HG03135 (cell line): Measurements from ENCODE around the gene SCFD2.
A peak's percentile ranks its signal among the peaks of the same experiment; 100 is the strongest.

Source experiments
- ATAC-seq: cut with Tn5 transposase; IDR thresholded peaks from one replicate; pipeline ENCODE4 v1.9.1; 2021; ENCODE audit warnings: mild to moderate bottlenecking, moderate library complexity; ENCODE audit not compliant: unreplicated experiment

The SCFD2 gene

DNA sequence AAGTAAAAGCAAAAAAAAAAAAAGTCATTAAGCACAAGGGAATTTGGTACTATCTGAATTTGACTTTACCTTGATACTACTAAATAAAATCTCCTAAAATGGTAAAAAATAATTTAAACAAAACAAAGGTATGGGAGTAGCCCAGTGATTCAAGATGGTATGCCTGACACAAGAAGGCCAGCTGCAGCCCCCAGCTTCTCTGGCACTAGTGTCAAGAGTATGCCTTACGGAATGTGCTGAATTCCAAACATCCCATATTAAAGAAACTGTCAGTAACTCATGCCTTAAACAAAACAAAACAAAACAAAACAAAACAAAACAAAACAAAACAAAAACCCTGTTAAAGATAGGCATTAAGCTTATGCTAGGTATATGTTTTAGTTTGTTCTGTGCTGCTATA lies 422.9 kb downstream of the SCFD2 start:
- no peak for ATAC-seq

DNA sequence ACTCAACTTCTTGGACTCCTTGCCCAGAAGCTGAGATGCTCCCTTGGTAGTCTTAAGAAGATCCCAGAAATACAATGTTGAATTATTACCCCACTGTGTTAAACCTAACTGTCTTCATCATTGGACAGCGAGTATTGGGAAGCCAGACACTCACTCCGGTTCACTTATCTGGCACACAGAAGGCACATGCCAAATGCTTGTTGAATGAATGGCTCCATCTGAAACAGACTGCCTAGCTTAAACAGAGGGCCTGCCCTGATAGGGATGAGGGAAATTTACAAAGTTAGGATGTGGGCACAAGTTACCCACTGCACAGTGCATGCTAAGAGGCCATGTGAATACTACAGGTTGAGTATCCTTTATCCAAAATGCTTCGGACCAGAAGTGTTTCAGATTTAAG lies 424.4 kb downstream of the SCFD2 start:
- ATAC-seq, result no peak

GRCh38 chr4:52939739-52940138 lies 426.1 kb downstream of the SCFD2 start:
- no peak for ATAC-seq

- ATAC-seq, result no peak
Observed at GRCh38 chr4:52939325-52939724, 426.5 kb downstream of the SCFD2 start.

GRCh38 chr4:52937829-52938228 lies 428.0 kb downstream of the SCFD2 start:
- no peak for ATAC-seq

DNA sequence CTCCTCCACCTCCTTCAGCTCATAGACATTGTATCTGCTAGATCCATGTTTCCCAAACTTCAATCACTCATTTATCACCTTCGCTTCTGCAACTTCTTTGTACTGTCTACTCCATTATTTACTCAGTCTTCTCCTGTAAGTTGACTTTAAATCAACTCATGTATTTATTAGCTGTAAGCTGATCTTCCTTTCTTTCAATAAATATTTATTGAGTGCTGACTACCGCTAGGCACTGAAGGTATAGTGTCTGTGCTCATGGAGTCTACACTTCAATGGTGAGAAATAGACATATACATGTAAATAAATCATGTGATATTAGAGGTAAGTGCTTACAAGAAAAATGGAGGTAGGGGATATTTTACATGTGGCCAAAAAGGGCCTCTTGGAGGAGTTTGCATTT lies 429.1 kb downstream of the SCFD2 start:
- ATAC-seq, result no peak

- no peak for ATAC-seq
Observed at GRCh38 chr4:52935317-52935716, 430.5 kb downstream of the SCFD2 start.

- no peak for ATAC-seq
Observed at GRCh38 chr4:52933738-52934137, 432.1 kb downstream of the SCFD2 start.

- no peak for ATAC-seq
Observed at GRCh38 chr4:52932591-52933470, 433.0 kb downstream of the SCFD2 start.

- no peak for ATAC-seq
Observed at GRCh38 chr4:52931243-52931642, 434.6 kb downstream of the SCFD2 start.

GRCh38 chr4:52926196-52926974 lies 439.5 kb downstream of the SCFD2 start:
- no peak for ATAC-seq

GRCh38 chr4:52925531-52925968 lies 440.3 kb downstream of the SCFD2 start:
- no peak for ATAC-seq

GRCh38 chr4:52919461-52919860 lies 446.4 kb downstream of the SCFD2 start:
- no peak for ATAC-seq

DNA sequence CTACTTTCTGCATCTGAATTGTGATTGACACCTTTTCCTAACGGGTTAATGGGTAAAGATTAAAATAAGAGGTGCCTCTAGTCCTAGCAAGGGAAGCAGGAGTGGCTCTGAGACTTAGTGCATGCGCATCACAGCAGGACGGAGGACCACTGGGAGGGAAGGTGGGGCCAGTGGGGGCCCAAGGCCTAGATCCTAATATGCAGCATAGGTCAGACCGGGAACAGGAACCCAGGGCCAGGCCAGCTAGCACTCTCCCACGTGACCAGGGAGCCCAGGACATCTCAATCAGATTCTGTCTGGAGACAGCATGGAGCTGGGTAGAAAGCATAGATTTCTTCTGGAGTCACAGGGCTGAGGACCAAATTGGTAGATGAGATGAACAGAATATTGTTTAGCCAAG lies 448.0 kb downstream of the SCFD2 start:
- no peak for ATAC-seq

DNA sequence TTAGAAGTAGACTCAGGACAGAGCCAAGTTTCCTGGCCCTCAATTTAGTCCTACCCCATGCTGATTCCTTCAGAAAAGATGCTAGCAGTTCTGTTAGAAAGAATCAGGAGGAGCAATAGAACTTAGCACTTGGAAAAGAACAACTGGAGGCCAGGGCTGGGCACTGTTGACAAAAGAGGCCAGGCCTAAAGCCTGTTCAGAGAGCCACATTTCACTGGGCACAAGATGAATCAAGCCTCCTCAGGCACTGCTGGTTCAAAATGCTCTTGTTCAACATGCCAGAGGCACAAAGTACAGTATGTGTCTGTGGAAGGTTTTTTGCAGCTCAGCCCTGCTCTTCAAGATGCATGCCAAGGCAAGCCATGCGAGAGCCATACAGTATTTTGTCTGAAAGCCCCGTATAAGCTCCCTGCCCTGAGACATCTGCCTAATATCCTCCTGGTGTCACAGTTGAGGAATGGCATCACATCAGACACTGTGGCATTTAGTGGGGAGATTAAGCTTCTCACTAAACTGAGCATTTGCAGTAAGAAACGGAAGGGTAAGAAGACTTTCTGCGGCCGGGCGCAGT lies 450.0 kb downstream of the SCFD2 start:
- no peak for ATAC-seq

GRCh38 chr4:52915191-52915590 lies 450.7 kb downstream of the SCFD2 start:
- ATAC-seq, result no peak

DNA sequence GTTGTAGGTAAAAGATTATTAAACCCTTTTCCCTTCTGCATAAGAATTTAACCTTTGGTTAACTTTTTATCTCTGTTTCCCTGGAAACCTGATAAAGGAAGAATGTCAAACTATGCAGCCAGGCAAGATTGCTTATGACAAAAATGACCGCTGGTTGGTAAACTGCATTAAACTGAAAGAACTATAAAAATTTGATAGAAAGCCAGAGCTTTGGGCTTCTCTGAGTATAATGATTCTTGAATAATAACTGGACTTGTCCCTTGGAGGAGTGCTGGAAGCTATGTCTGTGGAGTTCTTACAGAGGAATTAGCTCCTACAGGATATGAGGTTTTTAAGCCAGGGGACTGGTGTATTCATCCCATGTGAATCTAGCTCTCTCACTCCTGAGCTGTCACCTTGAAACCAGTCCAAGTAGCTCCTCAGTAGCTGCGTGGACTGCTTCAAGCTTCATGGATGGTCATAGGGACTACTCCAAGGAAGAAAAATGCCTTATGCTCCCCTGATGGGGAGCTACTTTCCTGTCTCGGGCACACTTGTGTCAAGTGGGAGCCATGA lies 451.7 kb downstream of the SCFD2 start:
- ATAC-seq, result no peak

GRCh38 chr4:52912608-52913007 lies 453.3 kb downstream of the SCFD2 start:
- no peak for ATAC-seq

DNA sequence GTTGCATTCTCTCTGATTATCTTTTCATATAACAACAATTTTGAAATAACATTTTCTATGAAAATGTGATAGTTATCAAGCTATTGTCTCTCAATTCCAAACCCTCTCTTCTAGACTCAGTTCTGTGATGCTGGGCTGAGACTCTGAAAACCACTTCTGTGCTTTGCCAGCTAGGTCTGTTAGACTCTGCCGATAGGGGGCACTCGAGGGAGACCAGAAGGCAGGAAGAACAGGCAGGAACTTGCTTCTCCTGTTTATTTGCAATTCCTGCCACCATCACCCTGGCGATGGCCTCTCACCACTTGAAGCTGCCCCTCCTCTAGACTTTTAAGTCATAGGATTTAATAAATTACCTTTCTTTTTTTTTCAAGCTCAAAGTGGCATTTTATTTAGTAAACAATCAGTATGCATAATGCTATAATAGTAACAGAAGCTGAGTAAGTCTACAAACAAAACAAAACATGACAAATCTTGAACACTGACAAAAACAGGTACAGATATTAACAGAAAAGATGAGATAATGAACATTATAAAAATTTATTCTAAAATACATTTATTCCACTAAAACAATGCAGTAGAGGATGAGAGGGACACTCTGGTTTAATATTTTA lies 454.1 kb downstream of the SCFD2 start:
- peak; percentile 70 for ATAC-seq

GRCh38 chr4:52910115-52910514 lies 455.7 kb downstream of the SCFD2 start:
- ATAC-seq, result no peak

DNA sequence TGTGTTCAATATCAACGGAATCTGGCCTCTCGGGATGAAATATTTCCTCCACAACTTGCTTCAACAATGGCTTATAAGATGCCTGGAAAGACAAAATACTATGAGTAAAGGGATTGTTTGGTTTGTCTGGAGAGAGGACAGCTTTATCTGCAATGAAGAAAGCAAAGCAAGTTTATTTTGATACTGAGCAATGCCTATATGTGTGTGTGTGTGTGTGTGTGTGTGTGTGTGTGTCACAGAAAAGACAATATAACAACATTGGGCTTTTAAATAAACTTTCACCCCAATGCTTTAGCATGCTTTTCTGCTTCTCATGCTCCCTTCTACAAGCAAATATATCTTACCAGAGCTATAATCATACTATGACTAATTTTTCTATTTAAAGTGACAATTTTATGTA lies 458.4 kb downstream of the SCFD2 start:
- no peak for ATAC-seq
